HG02759 (cell line): ENCODE data around the gene EPHA3.

Source experiments
- ATAC-seq: cut with Tn5 transposase; IDR thresholded peaks from one replicate; pipeline ENCODE4 v1.9.1; 2021; ENCODE audit warnings: mild to moderate bottlenecking, moderate library complexity; ENCODE audit not compliant: unreplicated experiment

EPHA3 gene

DNA sequence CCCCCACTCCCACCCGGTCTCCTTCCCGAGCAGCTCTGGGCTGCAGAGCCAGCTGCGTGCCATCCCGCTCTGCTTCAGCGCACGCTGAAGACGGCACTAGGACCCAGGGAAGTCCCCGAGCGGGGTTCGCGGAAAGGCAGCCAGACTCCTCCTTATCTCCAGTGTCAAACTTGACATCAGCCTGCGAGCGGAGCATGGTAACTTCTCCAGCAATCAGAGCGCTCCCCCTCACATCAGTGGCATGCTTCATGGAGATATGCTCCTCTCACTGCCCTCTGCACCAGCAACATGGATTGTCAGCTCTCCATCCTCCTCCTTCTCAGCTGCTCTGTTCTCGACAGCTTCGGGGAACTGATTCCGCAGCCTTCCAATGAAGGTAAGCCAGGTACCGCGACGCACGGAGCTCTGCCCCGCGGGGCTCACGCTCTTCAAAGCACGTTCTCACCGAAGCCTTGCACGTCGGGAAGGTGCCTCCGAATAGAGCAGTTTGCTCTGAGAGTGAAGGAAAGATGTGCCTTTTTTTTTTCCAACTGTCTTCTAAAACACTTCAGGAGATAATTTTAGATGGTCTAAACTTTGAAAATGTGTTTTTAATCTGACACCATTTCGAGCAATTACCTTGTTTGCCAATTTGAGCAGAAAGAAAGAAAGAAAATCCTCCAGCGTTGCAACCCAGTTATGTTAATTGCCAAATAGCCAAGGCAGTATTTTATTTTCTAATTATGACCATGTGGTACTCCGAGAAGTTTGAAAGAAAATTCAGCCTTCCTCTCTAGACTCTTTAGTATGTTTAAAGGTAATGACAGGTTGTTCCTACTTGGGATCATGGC, at the start of gene EPHA3:
Gene EPHA3, plus strand, starts transcription at position 161 of the 830 bp plus-strand sequence. Its CDS starts 128 bp downstream, at position 289.
- peak; percentile 100 for ATAC-seq

DNA sequence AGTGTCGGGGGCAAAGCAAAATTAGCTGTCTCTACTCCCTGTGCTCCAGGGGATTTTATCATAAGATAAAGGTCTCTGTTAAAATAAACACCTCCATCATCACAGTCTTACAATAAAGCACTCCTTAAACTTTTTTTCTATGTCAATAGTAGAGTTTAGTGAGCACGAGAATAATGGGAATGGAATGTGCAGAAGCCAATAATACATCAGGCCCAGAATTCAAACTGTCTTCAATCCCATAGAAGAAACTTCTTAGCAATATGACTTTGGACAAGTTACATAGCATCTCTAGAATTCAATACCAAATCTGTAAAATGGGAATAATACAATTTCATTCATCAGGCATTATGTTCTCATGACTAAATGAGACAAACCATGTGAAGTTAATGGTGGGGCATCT, 49.0 kb upstream of the EPHA3 start:
- ATAC-seq, result no peak

GRCh38 chr3:89059211-89059925, 48.1 kb upstream of the EPHA3 start:
- ATAC-seq, result no peak

DNA sequence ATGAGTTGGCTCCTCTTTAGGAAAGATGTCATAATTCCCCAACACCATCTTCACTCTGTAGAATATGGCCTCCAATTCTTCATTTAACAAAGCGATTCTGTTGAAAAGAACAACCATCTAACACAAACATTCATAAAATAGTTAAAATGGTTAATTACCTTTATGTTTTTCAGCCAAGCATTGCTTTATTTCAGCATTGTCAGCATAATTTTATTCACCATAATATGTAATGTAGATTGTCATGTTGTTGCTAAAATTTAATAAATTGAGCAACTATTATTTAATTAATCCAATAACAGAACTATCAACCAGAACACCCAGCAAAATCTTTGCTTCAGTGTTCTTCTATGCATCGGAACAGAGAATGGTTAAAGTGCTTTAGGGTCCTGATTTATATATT, 46.2 kb upstream of the EPHA3 start:
- ATAC-seq, result no peak

DNA sequence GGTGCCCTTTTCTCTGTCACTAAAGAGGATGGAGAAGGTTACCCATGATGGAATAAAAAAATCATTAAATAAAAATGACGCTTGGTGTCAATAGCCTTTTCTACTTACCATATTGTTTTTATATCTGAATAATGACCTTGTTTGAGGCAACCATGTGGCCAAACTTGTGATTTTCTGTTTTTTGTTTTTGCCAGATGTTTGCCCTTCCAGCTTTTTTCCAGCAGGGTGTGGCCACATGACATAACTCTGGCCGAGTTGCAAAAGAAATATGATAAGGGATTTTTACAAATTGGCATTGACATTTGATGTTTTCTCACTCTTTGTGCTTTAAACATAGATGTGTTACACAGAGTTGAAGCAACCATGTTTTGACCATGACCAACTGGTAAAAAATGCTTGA, 39.7 kb upstream of the EPHA3 start:
- no peak for ATAC-seq

DNA sequence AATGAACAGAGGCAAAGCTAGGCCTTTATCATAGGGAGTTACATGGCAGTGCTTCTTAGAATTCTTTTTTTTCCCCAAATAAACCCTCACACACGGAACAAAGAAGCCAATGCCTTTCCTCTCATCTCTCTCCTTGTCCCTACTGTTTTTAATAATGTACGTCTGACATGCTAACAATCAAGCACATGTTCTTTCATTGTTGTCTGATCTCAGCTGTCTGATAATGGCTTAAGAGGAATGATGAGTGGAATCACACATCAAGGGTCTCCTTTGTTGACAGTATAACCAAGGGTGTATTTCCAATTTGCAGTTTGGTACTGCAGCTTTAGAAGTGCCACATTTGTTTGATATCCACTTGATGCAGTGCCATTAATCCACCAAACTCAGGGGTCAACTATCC, 34.8 kb upstream of the EPHA3 start:
- no peak for ATAC-seq

- no peak for ATAC-seq
These were observed 27.5 kb upstream of the EPHA3 start for GRCh38 chr3:89079944-89080343.

DNA sequence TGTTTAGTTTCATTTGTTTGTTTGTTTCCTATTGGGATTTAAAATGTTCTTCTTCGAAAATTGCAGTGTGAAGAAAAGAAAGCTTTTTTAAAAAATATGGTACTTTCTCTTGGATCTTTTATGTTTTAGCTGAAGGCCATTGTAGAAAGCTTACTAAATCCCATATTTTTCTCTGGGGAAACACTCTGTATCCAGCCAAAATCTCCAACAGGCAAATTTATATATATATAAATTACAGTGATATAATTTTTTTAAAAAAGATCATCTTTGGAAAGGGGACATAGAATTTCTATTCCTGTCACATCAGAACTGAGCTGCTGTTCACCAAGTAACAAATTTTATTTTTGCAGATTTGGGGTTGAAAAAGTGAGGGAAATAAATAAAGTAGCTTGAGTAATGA, 19.6 kb upstream of the EPHA3 start:
- ATAC-seq, result no peak

GRCh38 chr3:89098173-89098572, 9.2 kb upstream of the EPHA3 start:
- ATAC-seq, result no peak

- peak; percentile 99 for ATAC-seq
These were observed 8.3 kb upstream of the EPHA3 start for GRCh38 chr3:89098964-89099585.

GRCh38 chr3:89101251-89101650, 6.2 kb upstream of the EPHA3 start:
- ATAC-seq, result no peak

DNA sequence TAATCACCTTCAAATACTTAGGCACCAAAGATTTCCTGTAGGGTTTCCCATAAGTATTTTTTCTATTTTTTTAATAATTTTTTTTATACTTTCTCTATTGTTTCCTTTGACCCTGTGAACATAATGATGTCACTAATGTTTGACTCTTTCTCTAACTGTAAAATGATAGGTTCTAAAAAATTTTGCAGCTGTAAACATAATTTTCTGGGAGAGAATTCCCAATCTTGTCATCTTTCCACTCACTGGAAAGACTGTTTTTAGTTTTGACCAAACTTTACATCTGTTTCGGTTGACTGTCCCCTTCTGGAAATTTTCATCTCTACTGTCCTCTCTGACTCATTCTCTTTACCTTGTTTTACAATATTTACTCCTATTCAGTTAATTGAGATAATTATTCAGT, 5.5 kb upstream of the EPHA3 start:
- ATAC-seq, result no peak

GRCh38 chr3:89104499-89104898, 2.9 kb upstream of the EPHA3 start:
- ATAC-seq, result no peak

DNA sequence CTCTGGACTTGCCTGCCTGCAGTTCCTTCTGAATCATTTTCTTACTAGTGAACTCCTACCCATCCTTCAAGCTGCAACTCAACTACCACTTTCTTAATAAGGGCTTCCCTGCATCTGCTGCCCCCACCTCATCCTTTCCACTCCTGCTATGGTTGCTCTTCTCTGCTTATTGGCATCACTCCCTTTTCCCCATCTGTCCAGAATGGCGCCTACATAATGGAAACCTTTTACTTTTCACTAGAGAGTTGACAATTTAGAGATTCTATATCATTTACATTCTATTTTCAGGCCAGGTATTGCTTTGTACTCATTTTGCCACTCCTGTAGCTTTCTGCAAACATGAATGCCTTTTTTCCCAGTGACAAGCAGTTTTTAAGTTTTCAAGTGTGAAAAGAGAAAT, 1.9 kb upstream of the EPHA3 start:
- no peak for ATAC-seq

- no peak for ATAC-seq
These were observed 800 bp downstream of the EPHA3 start for GRCh38 chr3:89108291-89108550.

- ATAC-seq, result no peak
These were observed 5.9 kb downstream of the EPHA3 start for GRCh38 chr3:89113344-89113743.

DNA sequence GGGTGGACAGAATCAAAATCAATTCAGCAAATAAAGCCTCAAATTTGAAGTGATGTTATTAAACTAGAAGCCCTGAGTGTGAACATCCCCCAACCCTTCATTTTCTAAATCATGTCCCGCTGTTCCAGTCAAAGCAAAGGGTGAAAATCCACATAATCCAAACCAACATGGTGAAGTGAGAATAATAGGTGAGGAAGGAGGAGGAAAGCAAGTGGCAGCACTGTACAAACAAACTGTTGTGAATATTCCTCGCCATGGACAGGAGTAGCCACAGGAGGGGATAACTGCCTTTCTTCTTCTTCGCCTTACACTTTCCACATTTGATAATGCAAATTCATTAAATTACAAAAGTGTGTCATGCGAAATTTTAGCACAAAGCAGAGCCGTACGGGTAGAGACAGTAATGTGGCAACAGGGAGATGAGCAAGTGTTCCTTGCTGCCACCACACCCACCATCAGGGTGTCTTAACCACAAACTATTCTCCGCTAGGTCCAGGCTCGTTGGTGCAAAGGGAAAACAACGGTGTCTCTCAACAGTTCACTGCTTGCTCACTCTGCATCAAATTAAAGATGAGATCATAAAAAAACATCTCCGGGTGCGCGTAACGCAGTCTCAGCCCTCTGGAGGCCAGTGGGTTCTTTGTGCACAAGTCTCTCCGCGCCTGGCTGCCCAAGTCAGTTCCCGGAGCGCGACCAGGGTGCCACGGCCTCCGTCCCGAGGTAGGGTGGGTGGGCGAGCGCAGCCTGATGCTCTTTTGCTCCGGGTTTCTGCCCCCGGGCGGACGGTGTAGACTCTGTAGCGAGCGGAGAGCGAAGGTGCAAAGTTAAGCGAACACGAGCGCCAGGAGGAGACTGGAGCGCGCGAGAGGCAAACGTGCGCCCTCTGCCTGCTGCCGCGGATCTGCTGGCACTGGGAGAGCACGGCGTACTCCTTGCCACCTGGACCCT, 6.7 kb downstream of the EPHA3 start:
- peak; percentile 96 for ATAC-seq

DNA sequence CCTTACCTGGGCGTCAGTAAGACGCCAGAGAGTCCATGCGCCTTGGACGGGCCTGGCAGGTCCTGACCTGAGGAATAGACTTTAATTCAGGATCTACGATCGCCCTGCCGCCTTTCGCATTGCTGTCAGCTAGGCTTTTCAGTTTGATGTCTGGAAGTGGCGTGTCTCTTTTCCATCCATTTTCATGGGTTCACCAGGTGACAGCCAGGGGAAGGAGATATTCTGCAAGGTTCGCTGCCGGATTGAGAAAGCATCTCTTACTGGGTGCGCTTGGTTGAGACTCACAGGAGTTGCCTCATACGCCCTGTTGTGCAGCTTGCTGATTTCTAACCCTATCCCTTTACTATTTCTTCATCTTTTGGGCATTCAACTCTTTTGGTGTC, 7.4 kb downstream of the EPHA3 start:
- no peak for ATAC-seq

DNA sequence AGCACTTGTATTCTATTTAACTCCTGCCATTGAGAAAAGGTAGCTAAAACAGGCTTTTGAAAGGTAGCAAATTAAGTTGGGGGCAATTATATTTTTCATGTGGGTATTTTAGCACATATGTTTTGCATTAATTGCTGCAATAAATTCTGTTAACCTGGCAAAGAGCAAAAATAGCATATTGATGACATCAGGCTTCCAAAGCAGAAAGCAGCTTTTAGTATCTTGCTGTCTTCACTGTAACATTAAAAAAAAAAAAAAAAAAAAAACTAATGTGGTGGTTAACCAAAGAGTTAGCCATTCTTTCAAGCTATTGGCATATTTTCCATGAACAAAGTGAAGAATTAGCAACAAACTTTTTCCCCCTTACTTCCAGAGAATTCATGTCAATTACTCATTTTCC, 9.1 kb downstream of the EPHA3 start:
- ATAC-seq, result no peak

DNA sequence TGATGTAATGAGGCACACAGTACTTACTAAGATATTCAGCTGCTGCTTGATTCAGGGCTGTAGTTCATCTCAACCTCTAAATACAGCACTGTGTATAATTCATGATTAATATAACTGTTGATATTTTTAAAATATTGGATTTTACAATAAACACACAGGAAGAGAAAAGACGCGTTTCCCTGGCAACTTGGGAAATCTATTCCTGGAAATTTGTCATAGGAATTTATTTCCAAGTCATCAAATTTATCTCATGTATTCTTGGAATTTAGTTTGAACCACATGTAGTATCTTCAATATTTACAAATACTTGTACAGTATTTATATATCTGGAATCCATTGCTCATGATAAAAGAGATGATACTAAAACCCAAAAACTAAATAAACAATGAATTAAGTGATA, 30.6 kb downstream of the EPHA3 start:
- no peak for ATAC-seq

GRCh38 chr3:89139870-89140269, 32.4 kb downstream of the EPHA3 start:
- ATAC-seq, result no peak
